Trophoblast cell (in vitro differentiated cells and primary cell): Measurements from ENCODE around the gene AFG1L.

Experiments
- DNase-seq, 2 donors: peaks; one replicate each; pipeline ENCODE4 v3.0.0-alpha.2; 2016
- H2AFZ ChIP-seq: 2 replicates; pipeline ENCODE4 v1.6.1; 2013; ENCODE audit warnings: low read length, moderate library complexity, mild to moderate bottlenecking; ENCODE audit not compliant: insufficient read depth, poor library complexity
- H2AK5ac ChIP-seq: 2 replicates; pipeline ENCODE4 v1.6.1; 2013; ENCODE audit warnings: mild to moderate bottlenecking, low read length
- H2BK120ac ChIP-seq: 2 replicates; pipeline ENCODE4 v1.6.1; 2013; ENCODE audit warnings: low read length, mild to moderate bottlenecking, moderate library complexity; ENCODE audit not compliant: insufficient read depth, poor library complexity
- H2BK12ac ChIP-seq: 2 replicates; pipeline ENCODE4 v1.6.1; 2013; ENCODE audit warnings: mild to moderate bottlenecking, low read length, moderate library complexity
- H2BK5ac ChIP-seq: 2 replicates; pipeline ENCODE4 v1.6.1; 2013; ENCODE audit warnings: low read length, low read depth, moderate library complexity, mild to moderate bottlenecking; ENCODE audit not compliant: poor library complexity
- H3K14ac ChIP-seq: 2 replicates; pipeline ENCODE4 v1.6.1; 2013; ENCODE audit warnings: mild to moderate bottlenecking, low read length
- H3K18ac ChIP-seq: 2 replicates; pipeline ENCODE4 v1.6.1; 2013; ENCODE audit warnings: mild to moderate bottlenecking, low read length
- H3K23ac ChIP-seq: 2 replicates; pipeline ENCODE4 v1.6.1; 2013; ENCODE audit warnings: low read length
- H3K27ac ChIP-seq: 2 replicates; pipeline ENCODE4 v1.5.1; 2013; ENCODE audit warnings: low read depth, mild to moderate bottlenecking, inconsistent platforms, low read length, moderate library complexity
- H3K27me3 ChIP-seq: 2 replicates; pipeline ENCODE4 v1.6.1; 2013; ENCODE audit warnings: inconsistent platforms, mild to moderate bottlenecking, low read length, moderate library complexity; ENCODE audit not compliant: insufficient read depth
- H3K36me3 ChIP-seq, 2 experiments: 1 replicate in 1 of 2; 2 replicates in 1 of 2; pipeline ENCODE4 v1.6.1; 2013; ENCODE audit warnings: low read length in 2 of 2, mild to moderate bottlenecking in 2 of 2, moderate library complexity in 1 of 2; ENCODE audit not compliant: insufficient read depth in 2 of 2, control insufficient read depth in 1 of 2
- H3K4ac ChIP-seq: 2 replicates; pipeline ENCODE4 v1.6.1; 2013; ENCODE audit warnings: low read depth, mild to moderate bottlenecking, low read length, moderate library complexity
- H3K4me1 ChIP-seq, 2 experiments: 1 replicate in 1 of 2; 2 replicates in 1 of 2; pipeline ENCODE4 v1.6.1; 2013; ENCODE audit warnings: low read length in 2 of 2, mild to moderate bottlenecking in 2 of 2, moderate library complexity in 1 of 2; ENCODE audit not compliant: insufficient read depth in 2 of 2, control insufficient read depth in 1 of 2
- H3K4me2 ChIP-seq: 2 replicates; pipeline ENCODE4 v1.6.1; 2013; ENCODE audit warnings: inconsistent platforms, mild to moderate bottlenecking, low read length, moderate library complexity
- H3K4me3 ChIP-seq: 2 replicates; pipeline ENCODE4 v1.5.1; 2013; ENCODE audit warnings: mild to moderate bottlenecking, low read depth, low read length, inconsistent platforms
- H3K79me1 ChIP-seq: one replicate; pipeline ENCODE4 v1.6.1; 2013; ENCODE audit warnings: low read length
- H3K79me2 ChIP-seq: 2 replicates; pipeline ENCODE4 v1.6.1; 2013; ENCODE audit warnings: low read length, mild to moderate bottlenecking; ENCODE audit not compliant: control insufficient read depth, insufficient read depth, poor library complexity
- H3K9ac ChIP-seq: 2 replicates; pipeline ENCODE4 v1.6.1; 2013; ENCODE audit warnings: mild to moderate bottlenecking, low read length
- H3K9me3 ChIP-seq: 2 replicates; pipeline ENCODE4 v1.6.1; 2013; ENCODE audit warnings: low read depth, mild to moderate bottlenecking, control low read depth, inconsistent platforms, low read length; ENCODE audit not compliant: insufficient read depth
- H4K12ac ChIP-seq: 2 replicates; pipeline ENCODE4 v1.6.1; 2013; ENCODE audit warnings: low read depth, mild to moderate bottlenecking, low read length, moderate library complexity
- H4K8ac ChIP-seq: 2 replicates; pipeline ENCODE4 v1.6.1; 2013; ENCODE audit warnings: low read depth, mild to moderate bottlenecking, low read length, moderate library complexity
- H4K91ac ChIP-seq: one replicate; pipeline ENCODE4 v1.6.1; 2013; ENCODE audit warnings: low read depth, mild to moderate bottlenecking, low read length, moderate library complexity
- WGBS: extraction: QIAGEN DNeasy Blood & Tissue Kit; methylation state at CpG from one replicate; pipeline ENCODE4 v1.1.7; 2013; ENCODE audit warnings: missing lambda C conversion rate; ENCODE audit not compliant: insufficient read length, insufficient coverage; ENCODE audit errors: extremely low coverage; 5-methylcytosine and 5-hydroxymethylcytosine counted together

The AFG1L gene

DNA sequence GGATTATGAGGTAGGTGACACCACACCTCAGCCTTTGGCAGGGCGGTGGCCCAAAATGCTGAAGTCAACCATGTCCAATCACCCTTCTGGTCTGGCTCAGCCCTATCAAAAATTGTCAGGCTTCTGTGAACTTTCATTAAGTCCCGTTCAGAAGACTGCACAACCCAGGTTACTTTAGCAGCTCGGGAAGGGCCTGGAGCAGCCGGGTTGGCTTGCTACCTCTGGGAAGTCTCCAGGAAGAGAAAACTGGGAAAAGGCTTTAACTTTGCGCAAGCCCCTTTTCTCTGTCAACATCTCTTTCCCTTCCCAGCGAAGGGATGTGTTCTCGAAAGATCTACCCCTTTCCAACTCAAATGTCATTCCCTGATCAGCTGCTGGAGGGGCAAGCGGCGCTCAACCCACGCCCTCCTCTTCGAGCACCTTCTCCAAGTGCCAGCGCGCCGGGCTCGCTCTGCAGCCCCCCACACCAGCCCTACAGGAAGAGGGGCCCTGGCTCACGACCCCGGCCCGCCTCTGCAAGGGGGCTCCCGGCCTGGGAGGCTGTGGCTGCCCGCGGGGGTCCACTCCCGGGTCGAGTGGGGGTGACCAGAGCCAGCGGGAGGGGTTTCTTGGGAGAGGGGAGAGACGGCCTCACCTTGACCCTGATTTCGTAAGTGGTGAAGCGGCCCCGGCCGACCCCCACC, 34.6 kb upstream of the AFG1L start:
- Histone ChIP-seq H4K8ac (peak overlapping the region; percentile 98), H3K36me3 (peaks cover 8 to 9% of the 10 kb centered on the region in 2 experiments), H4K12ac (peak overlapping the region; percentile 78), H3K9ac (peak overlapping the region; percentile 84), H3K4me3 (peak overlapping the region; percentile 91), H3K4ac (peak overlapping the region; percentile 83), H2AFZ (peak overlapping the region; percentile 94), H4K91ac (peak overlapping the region; percentile 92), H3K4me1 (peaks cover 1 to 7% of the 10 kb centered on the region in 2 experiments), H3K27ac (peak overlapping the region; percentile 85), H2BK12ac (peak overlapping the region; percentile 19), H3K27me3 (no peaks in the 10 kb centered on the region), H2BK120ac (peak overlapping the region; percentile 90), H3K23ac (no peak overlapping the region), H3K79me1 (peaks cover 11% of the 10 kb centered on the region), H2AK5ac (peak overlapping the region; percentile 15), H3K9me3 (no peaks in the 10 kb centered on the region), H2BK5ac (peak overlapping the region; percentile 89), H3K18ac (peak overlapping the region; percentile 94), H3K4me2 (peak overlapping the region; percentile 65), H3K79me2 (peaks cover 18% of the 10 kb centered on the region), H3K14ac (peak overlapping the region; percentile 88)
- no CpG with 5 or more reads among the region's 29 CpGs for WGBS
- peak; percentile 48 to 58 for DNase-seq

DNA sequence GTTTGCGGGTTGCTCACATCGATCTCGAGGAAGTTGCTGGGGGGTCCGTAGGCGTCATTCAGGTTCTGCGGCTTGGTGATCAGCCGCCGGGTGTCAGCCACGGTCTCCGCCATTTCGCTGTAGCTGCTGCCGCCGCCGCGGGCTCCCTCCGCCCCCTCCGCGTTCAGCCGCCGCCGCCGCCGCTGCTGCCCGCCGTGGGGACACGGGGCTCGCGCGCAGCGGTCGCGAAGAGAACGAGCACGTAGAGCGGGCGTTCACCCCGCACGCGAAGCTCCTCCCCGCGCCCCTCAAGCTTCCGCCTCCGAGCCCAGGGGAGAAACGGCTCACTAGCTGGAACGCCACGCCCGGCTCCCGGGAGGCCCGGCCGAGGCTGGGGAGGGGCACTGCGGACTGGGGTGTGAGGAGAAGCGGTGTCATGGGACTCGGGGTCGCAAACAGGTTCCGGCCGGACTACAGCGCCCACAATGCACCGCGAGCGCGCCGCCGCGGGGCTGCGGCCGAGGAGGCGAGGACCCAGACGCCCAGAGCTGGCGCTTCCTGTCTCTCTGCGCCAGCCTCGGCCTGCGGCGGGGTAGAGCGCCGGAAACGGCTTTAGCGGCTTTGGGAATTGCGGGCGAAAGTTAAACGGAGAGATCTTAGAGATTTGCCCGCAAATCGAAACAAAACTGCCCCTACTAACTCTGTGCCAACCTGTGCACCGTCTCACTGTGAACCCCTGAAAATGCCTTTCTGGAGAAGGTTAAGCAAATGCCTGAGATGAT, 33.9 kb upstream of the AFG1L start, which contains the start of gene SNX3:
TSS of gene SNX3 (minus strand) at position 232 of the 761 bp plus-strand sequence. CDS start at position 113, 119 bp downstream.
- Histone ChIP-seq H3K23ac (no peak within 1 kb of the TSS), H3K18ac (peak within 1 kb of the TSS; percentile 95), H2AFZ (peak within 1 kb of the TSS; percentile 94), H2BK5ac (peak within 1 kb of the TSS; percentile 89), H4K91ac (peak within 1 kb of the TSS; percentile 92), H2BK12ac (peak within 1 kb of the TSS; percentile 25), H3K14ac (peak within 1 kb of the TSS; percentile 88), H3K4me1 (peaks cover 0 to 5% of the 10 kb centered on the region in 2 experiments), H3K4me2 (peak within 1 kb of the TSS; percentile 65), H3K9ac (peak within 1 kb of the TSS; percentile 85), H2AK5ac (peak within 1 kb of the TSS; percentile 15), H3K9me3 (no peaks in the 10 kb centered on the region), H3K27me3 (no peaks in the 10 kb centered on the region), H4K8ac (peak within 1 kb of the TSS; percentile 98), H3K27ac (peak within 1 kb of the TSS; percentile 86), H3K4me3 (peak within 1 kb of the TSS; percentile 91), H3K36me3 (peaks cover 5 to 8% of the 10 kb centered on the region in 2 experiments), H3K79me1 (peaks cover 11% of the 10 kb centered on the region), H4K12ac (peak within 1 kb of the TSS; percentile 91), H3K4ac (peak within 1 kb of the TSS; percentile 83), H3K79me2 (peaks cover 18% of the 10 kb centered on the region), H2BK120ac (peak within 1 kb of the TSS; percentile 90)
- DNase-seq, result peak; percentile 97
- no CpG with 5 or more reads among the region's 83 CpGs for WGBS

DNA sequence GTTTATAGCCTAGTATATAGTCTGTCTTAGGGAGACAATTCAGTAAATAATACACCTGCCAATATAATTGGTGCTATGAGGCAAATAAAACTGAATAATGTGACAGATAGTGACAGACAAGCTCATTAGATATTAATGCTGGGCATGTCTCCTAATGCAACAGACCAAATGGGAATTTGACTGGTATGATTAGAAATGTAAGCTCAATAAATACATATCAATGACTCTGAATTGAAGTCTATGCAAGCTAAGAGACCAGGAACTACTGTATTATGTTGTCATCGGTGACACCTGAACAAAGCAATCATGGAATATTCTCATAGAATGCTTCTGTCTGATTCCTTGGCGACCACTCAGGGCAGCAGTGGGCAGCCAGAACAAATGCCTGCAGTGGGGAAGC, 31.5 kb upstream of the AFG1L start:
- H2AFZ ChIP-seq, result no peak overlapping the region
- no peak overlapping the region for H3K4me3 ChIP-seq
- peaks cover 0 to 5% of the 10 kb centered on the region in 2 experiments for H3K4me1 ChIP-seq
- no peak overlapping the region for H2BK120ac ChIP-seq
- H4K91ac ChIP-seq, result no peak overlapping the region
- H4K8ac ChIP-seq, result no peak overlapping the region
- no peak overlapping the region for H3K23ac ChIP-seq
- WGBS, result no CpG with 5 or more reads among the region's 2 CpGs
- no peak overlapping the region for H3K27ac ChIP-seq
- H2BK5ac ChIP-seq, result no peak overlapping the region
- H3K4ac ChIP-seq, result no peak overlapping the region
- no peak overlapping the region for H3K9ac ChIP-seq
- no peak for DNase-seq
- H2BK12ac ChIP-seq, result no peak overlapping the region
- peaks cover 11% of the 10 kb centered on the region for H3K79me1 ChIP-seq
- H2AK5ac ChIP-seq, result no peak overlapping the region
- no peaks in the 10 kb centered on the region for H3K9me3 ChIP-seq
- H3K79me2 ChIP-seq, result peaks cover 15% of the 10 kb centered on the region
- H4K12ac ChIP-seq, result no peak overlapping the region
- H3K14ac ChIP-seq, result no peak overlapping the region
- H3K36me3 ChIP-seq, result peaks cover 2% of the 10 kb centered on the region in 2 experiments
- no peaks in the 10 kb centered on the region for H3K27me3 ChIP-seq
- no peak overlapping the region for H3K4me2 ChIP-seq
- H3K18ac ChIP-seq, result no peak overlapping the region

DNA sequence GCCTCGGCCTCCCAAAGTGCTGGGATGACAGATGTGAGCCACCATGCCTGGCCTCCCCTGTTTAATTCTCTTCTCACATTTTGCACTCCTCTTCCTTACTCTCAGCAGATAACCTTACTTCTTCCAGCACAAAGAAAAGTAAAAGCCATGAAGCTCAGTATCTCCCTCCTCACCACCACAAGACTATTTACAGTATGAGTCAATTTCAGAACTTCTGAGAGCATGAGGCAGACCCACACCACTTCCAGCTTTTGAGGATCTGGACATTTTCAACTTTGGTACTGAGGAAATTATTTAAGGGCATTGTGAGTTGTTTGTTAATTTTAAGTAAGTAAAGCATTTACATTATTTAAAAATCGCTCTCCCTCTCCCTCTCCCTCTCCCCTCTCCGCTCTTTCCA, 26.0 kb upstream of the AFG1L start:
- no peaks in the 10 kb centered on the region for H3K9me3 ChIP-seq
- no peak overlapping the region for H3K18ac ChIP-seq
- H3K36me3 ChIP-seq, result no peaks in the 10 kb centered on the region
- no peak overlapping the region for H3K9ac ChIP-seq
- no peaks in the 10 kb centered on the region for H3K27me3 ChIP-seq
- no CpG with 5 or more reads among the region's 3 CpGs for WGBS
- no peak overlapping the region for H3K4ac ChIP-seq
- no peak overlapping the region for H2BK120ac ChIP-seq
- DNase-seq, result no peak
- no peak overlapping the region for H2AK5ac ChIP-seq
- H3K14ac ChIP-seq, result no peak overlapping the region
- no peak overlapping the region for H4K91ac ChIP-seq
- no peak overlapping the region for H3K23ac ChIP-seq
- no peak overlapping the region for H3K27ac ChIP-seq
- no peak overlapping the region for H2BK12ac ChIP-seq
- H3K4me3 ChIP-seq, result no peak overlapping the region
- H3K79me1 ChIP-seq, result no peaks in the 10 kb centered on the region
- no peak overlapping the region for H4K12ac ChIP-seq
- no peaks in the 10 kb centered on the region for H3K79me2 ChIP-seq
- H3K4me2 ChIP-seq, result no peak overlapping the region
- no peaks in the 10 kb centered on the region for H3K4me1 ChIP-seq
- H4K8ac ChIP-seq, result no peak overlapping the region
- no peak overlapping the region for H2BK5ac ChIP-seq
- H2AFZ ChIP-seq, result no peak overlapping the region
